BJ (cell line): ENCODE data around the gene IZUMO1R. TPM values are rescaled to one million over a fixed set of nuclear protein-coding genes. Genes with fewer than 3 reads are reported as not detected.

ENCODE experiments used
- CTCF ChIA-PET: fragments of 350-600 bp; formaldehyde crosslinking; extraction: SDS; loops from one replicate; lab custom pipeline; 2021; ENCODE audit warnings: antibody characterized with exemption, inconsistent platforms; lab: Yijun Ruan, JAX
- POLR2A ChIA-PET: fragments of 300-600 bp; sonication (Branson Sonifier 250); formaldehyde crosslinking; extraction: SDS; loops from one replicate; lab custom pipeline; 2021; ENCODE audit warnings: antibody characterized with exemption; lab: Charles Lee
- DNase-seq: peaks from one replicate; pipeline ENCODE4 v3.0.0-alpha.2; 2011; ENCODE audit warnings: low read depth
- H3K27me3 ChIP-seq: 2 replicates; pipeline ENCODE4 v1.6.0; 2011; ENCODE audit warnings: low read length; ENCODE audit not compliant: control insufficient read depth, insufficient read depth
- H3K36me3 ChIP-seq: 2 replicates; pipeline ENCODE4 v1.5.1; 2011; ENCODE audit warnings: low read length; ENCODE audit not compliant: control insufficient read depth, insufficient read depth
- H3K4me3 ChIP-seq: 2 replicates; pipeline ENCODE4 v1.5.1; 2011; ENCODE audit warnings: low read depth, mild to moderate bottlenecking, control low read depth, low read length
- CTCF ChIP-seq: IDR thresholded peaks from 2 replicates; pipeline ENCODE4 v1.5.1; 2011; ENCODE audit warnings: low read depth, mild to moderate bottlenecking, control low read depth, inconsistent platforms, low read length, moderate library complexity; ENCODE audit not compliant: insufficient read depth
- polyA plus RNA-seq: library from polyadenylated mRNA; depleted of rRNA; stranded (reverse); fragments of >200 nt; gene quantifications from 2 replicates; pipeline ENCODE4 v1.2.3, GENCODE V29; 2011

Gene IZUMO1R
- polyA plus RNA-seq, 1 experiment: not detected

GRCh38 chr11:94325681-94326080, 21.3 kb downstream of the IZUMO1R start:
- DNase-seq: no peak
- ChIA-PET CTCF (interaction anchor here (0.6 to 1.1 kb wide), 6 partner anchors 12 to 207 kb away, joined by 3 to 4 read pairs (median 3); no protein-coding TSS in a partner anchor), POLR2A (no interaction called here)
- no peaks in the 10 kb centered on the region for H3K36me3 ChIP-seq
- no peaks in the 10 kb centered on the region; the same call in 1 of the 2 replicates for H3K27me3 ChIP-seq
- TF ChIP-seq CTCF: peak; percentile 39
- no peak overlapping the region for H3K4me3 ChIP-seq

- CTCF ChIA-PET: interaction anchor here (1.0 kb wide), 1 partner anchor 128 kb away, joined by 4 read pairs; no protein-coding TSS in a partner anchor
- POLR2A ChIA-PET: interaction anchor here (0.7 kb wide), 1 partner anchor 90 kb away, joined by 4 read pairs; no protein-coding TSS in a partner anchor
- no peak for DNase-seq
These were observed 22.6 kb downstream of the IZUMO1R start for GRCh38 chr11:94326947-94327346.

GRCh38 chr11:94328587-94329080, 24.3 kb downstream of the IZUMO1R start:
- H3K27me3 ChIP-seq: no peaks in the 10 kb centered on the region; the same call in 1 of the 2 replicates
- no peaks in the 10 kb centered on the region for H3K36me3 ChIP-seq
- no peak for TF ChIP-seq CTCF
- DNase-seq: no peak
- no peak overlapping the region for H3K4me3 ChIP-seq
- ChIA-PET CTCF (no interaction called here), POLR2A (no interaction called here)

More at GRCh38 chr11:94326947-94327346, 22.6 kb downstream of the IZUMO1R start:
- Histone ChIP-seq H3K27me3 (no peaks in the 10 kb centered on the region; the same call in 1 of the 2 replicates), H3K36me3 (no peaks in the 10 kb centered on the region), H3K4me3 (no peak overlapping the region)
- no peak for TF ChIP-seq CTCF

- Histone ChIP-seq H3K4me3 (no peak overlapping the region), H3K27me3 (no peaks in the 10 kb centered on the region; the same call in 1 of the 2 replicates), H3K36me3 (no peaks in the 10 kb centered on the region)
- no peak for DNase-seq
- CTCF ChIA-PET: no interaction called here
- POLR2A ChIA-PET: no interaction called here
- TF ChIP-seq CTCF: no peak
These were observed 25.1 kb downstream of the IZUMO1R start for GRCh38 chr11:94329501-94329900.

- Histone ChIP-seq H3K36me3 (no peaks in the 10 kb centered on the region), H3K4me3 (no peak overlapping the region), H3K27me3 (no peaks in the 10 kb centered on the region; the same call in 1 of the 2 replicates)
- ChIA-PET CTCF (no interaction called here), POLR2A (no interaction called here)
- TF ChIP-seq CTCF: no peak
- no peak for DNase-seq
These were observed 26.4 kb downstream of the IZUMO1R start for GRCh38 chr11:94330789-94331188.
